MM.1S (cell line): ENCODE data around the gene GGTA1.

Experiments used
- CTCF ChIP-seq: fragments of 300-600 bp; sonication (generic); IDR thresholded peaks from 2 replicates; pipeline ENCODE4 v1.5.1; 2016; ENCODE audit warnings: antibody characterized with exemption, low read length, mixed read lengths
- EZH2 ChIP-seq: fragments of 300-600 bp; sonication (generic); optimal IDR thresholded peaks from 2 replicates; pipeline ENCODE3; 2017; ENCODE audit warnings: low read depth, mild to moderate bottlenecking, antibody characterized with exemption, low read length, mixed read lengths

GRCh38 chr9:121498487-121499176 is 1.0 kb downstream of the GGTA1 start:
- TF ChIP-seq CTCF (no peak), EZH2 (no peak)
